Ishikawa (cell line): ENCODE data around the gene RPUSD1.

Experiments
- CEBPB ChIP-seq: IDR thresholded peaks from 2 replicates; pipeline ENCODE4 v1.6.1; 2012
- CREB1 ChIP-seq: IDR thresholded peaks from 2 replicates; pipeline ENCODE4 v1.6.1; 2012; ENCODE audit warnings: low read depth
- EGR1 ChIP-seq: IDR thresholded peaks from 2 replicates; pipeline ENCODE4 v1.6.1; 2012
- EP300 ChIP-seq: IDR thresholded peaks from 2 replicates; pipeline ENCODE4 v1.6.1; 2012; ENCODE audit warnings: borderline replicate concordance
- FOXM1 ChIP-seq: IDR thresholded peaks from 2 replicates; pipeline ENCODE4 v1.6.1; 2012; ENCODE audit warnings: low read depth, borderline replicate concordance
- MAX ChIP-seq: IDR thresholded peaks from 2 replicates; pipeline ENCODE4 v1.6.1; 2012
- NFIC ChIP-seq: IDR thresholded peaks from 2 replicates; pipeline ENCODE4 v1.6.1; 2012
- RAD21 ChIP-seq: IDR thresholded peaks from 2 replicates; pipeline ENCODE4 v1.6.1; 2012; ENCODE audit warnings: low read depth
- REST ChIP-seq: IDR thresholded peaks from 2 replicates; pipeline ENCODE4 v1.6.1; 2012; ENCODE audit warnings: low read depth, mild to moderate bottlenecking
- TAF1 ChIP-seq: IDR thresholded peaks from 2 replicates; pipeline ENCODE4 v1.6.1; 2012; ENCODE audit warnings: low read depth, mild to moderate bottlenecking
- TCF12 ChIP-seq: IDR thresholded peaks from 2 replicates; pipeline ENCODE4 v1.6.1; 2012; ENCODE audit warnings: low read depth
- TEAD4 ChIP-seq: IDR thresholded peaks from 2 replicates; pipeline ENCODE4 v1.6.1; 2012
- USF1 ChIP-seq: IDR thresholded peaks from 2 replicates; pipeline ENCODE4 v1.6.1; 2012
- YY1 ChIP-seq: IDR thresholded peaks from 2 replicates; pipeline ENCODE4 v1.6.1; 2012; ENCODE audit warnings: low read depth
- ZBTB7A ChIP-seq: IDR thresholded peaks from 2 replicates; pipeline ENCODE4 v1.6.1; 2012; ENCODE audit warnings: low read depth

The RPUSD1 gene

GRCh38 chr16:813204-813915 is 25.2 kb upstream of the RPUSD1 start:
- TF ChIP-seq ZBTB7A (no peak), YY1 (no peak), RAD21 (peak; percentile 82)

- no peak for TF ChIP-seq CREB1
- TF ChIP-seq TAF1: no peak
- no peak for TF ChIP-seq EP300
- no peak for TF ChIP-seq FOXM1
- TF ChIP-seq ZBTB7A: no peak
- no peak for TF ChIP-seq NFIC
- no peak for TF ChIP-seq MAX
- TF ChIP-seq USF1: no peak
- no peak for TF ChIP-seq TCF12
- TF ChIP-seq TEAD4: no peak
- TF ChIP-seq EGR1: no peak
- TF ChIP-seq RAD21: no peak
- no peak for TF ChIP-seq REST
- no peak for TF ChIP-seq CEBPB
- no peak for TF ChIP-seq YY1
These were observed 19.9 kb upstream of the RPUSD1 start for GRCh38 chr16:808085-808386.

GRCh38 chr16:807347-808084 is 19.3 kb upstream of the RPUSD1 start:
- peak; percentile 95 for TF ChIP-seq MAX
- TF ChIP-seq YY1: peak; percentile 100
- TF ChIP-seq EP300: peak; percentile 28; the same call in 1 of the 2 replicates
- no peak for TF ChIP-seq RAD21
- peak; percentile 61 for TF ChIP-seq TAF1
- TF ChIP-seq TCF12: peak; percentile 39; the same call in 1 of the 2 replicates
- TF ChIP-seq EGR1: peak; percentile 90
- no peak for TF ChIP-seq REST
- TF ChIP-seq CREB1: peak; percentile 91
- no peak for TF ChIP-seq FOXM1

GRCh38 chr16:805474-805873 is 17.3 kb upstream of the RPUSD1 start:
- no peak for TF ChIP-seq EP300
- no peak for TF ChIP-seq USF1
- TF ChIP-seq NFIC: no peak
- no peak for TF ChIP-seq EGR1
- no peak for TF ChIP-seq TCF12
- TF ChIP-seq RAD21: no peak
- TF ChIP-seq ZBTB7A: no peak

- TF ChIP-seq CREB1 (no peak), CEBPB (no peak), TEAD4 (no peak), FOXM1 (no peak), RAD21 (no peak), NFIC (no peak), REST (no peak), EGR1 (no peak), MAX (no peak), USF1 (no peak), TCF12 (no peak), YY1 (no peak), ZBTB7A (no peak), EP300 (no peak), TAF1 (no peak)
These were observed 16.2 kb upstream of the RPUSD1 start for GRCh38 chr16:804193-805048.
